ENCODE measurements around the gene ELMOD3. TPM values are rescaled to one million over a fixed set of nuclear protein-coding genes. Genes with fewer than 3 reads are reported as not detected.
"Not testable (repeated sequence)": the region's sequence is repeated elsewhere in the genome, so short reads cannot be mapped to it uniquely, and the experiment has no call there.

The ELMOD3 gene
- total RNA-seq, 1 donor from 2014 or later: 22.3 TPM

- intact Hi-C loops (cut with micrococcal nuclease): loop anchor here (1.0 to 10.0 kb wide), 13 partner anchors 26 to 1114 kb away; partner anchors contain the start of genes ELMOD3, GGCX, IMMT and MRPL35
Measured at GRCh38 chr2:85327822-85328617, 26.5 kb upstream of the ELMOD3 start, which contains the start of gene TGOLN2. Gene TGOLN2 (minus strand): TSS chr2:85327989. CDS start chr2:85327962, 27 bp downstream.

GRCh38 chr2:85329181-85329651 lies 25.4 kb upstream of the ELMOD3 start:
- intact Hi-C loops (cut with micrococcal nuclease): loop anchor here (10.0 kb wide), 1 partner anchor 866 kb away; the partner anchor contains the start of genes IMMT and MRPL35

DNA sequence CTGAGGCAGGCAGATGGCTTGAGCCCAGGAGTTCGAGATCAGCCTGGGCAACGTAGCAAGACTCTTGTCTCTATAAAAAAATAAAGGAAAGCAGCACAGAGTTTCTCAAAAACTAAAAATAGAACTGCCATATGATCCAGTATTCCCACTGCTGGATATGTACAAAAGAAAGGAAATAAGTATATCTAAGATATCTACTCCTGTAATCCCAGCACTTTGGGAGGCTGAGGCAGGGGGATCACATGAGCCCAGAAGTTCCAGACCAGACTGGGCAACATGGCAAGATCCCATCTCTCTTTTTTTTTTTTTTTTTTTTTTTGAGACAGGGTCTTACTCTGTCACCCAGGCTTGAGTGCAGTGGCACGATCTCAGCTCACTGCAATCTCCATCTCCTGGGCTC lies 24.9 kb upstream of the ELMOD3 start:
- intact Hi-C loops (cut with micrococcal nuclease): loop anchor here (10.0 kb wide), 1 partner anchor 865 kb away; the partner anchor contains the start of genes IMMT and MRPL35

GRCh38 chr2:85330839-85331636 lies 23.5 kb upstream of the ELMOD3 start:
- intact Hi-C loops (cut with micrococcal nuclease): no loop called here

DNA sequence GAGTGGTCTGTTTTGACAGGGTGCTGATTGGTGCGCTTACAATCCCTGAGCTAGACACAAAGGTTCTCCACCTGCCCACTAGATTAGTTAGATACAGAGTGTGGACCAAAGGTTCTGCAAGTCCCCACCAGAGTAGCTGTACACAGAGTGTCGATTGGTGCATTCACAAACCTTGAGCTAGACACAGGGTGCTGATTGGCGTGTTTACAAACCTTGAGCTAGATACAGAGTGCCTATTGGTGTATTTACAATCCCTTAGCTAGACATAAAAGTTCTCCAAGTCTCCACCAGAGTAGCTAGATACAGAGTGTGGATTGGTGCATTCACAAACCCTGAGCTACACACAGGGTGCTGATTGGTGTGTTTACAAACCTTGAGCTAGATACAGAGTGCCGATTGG lies 20.7 kb upstream of the ELMOD3 start:
- intact Hi-C loops (cut with micrococcal nuclease): not testable (repeated sequence)

DNA sequence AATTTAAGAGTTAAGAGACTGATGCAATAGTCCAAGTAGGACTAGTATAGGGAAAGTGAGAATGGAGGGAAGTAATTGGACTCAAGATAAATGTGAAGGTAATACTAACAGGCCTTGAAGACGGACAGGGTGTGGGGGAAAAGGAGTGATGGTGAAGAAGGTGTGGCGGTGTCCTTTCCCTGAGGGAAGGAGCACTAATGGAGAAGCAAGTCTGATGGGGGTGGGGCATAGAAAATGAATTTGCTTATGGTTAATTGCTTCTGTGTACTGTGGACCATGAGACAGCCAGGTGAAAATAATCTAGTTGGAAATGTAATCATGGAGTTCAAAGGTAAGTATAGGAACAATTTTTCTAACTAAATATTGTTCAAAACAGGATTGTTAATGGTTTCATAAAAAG lies 19.6 kb upstream of the ELMOD3 start:
- intact Hi-C loops (cut with micrococcal nuclease): no loop called here

DNA sequence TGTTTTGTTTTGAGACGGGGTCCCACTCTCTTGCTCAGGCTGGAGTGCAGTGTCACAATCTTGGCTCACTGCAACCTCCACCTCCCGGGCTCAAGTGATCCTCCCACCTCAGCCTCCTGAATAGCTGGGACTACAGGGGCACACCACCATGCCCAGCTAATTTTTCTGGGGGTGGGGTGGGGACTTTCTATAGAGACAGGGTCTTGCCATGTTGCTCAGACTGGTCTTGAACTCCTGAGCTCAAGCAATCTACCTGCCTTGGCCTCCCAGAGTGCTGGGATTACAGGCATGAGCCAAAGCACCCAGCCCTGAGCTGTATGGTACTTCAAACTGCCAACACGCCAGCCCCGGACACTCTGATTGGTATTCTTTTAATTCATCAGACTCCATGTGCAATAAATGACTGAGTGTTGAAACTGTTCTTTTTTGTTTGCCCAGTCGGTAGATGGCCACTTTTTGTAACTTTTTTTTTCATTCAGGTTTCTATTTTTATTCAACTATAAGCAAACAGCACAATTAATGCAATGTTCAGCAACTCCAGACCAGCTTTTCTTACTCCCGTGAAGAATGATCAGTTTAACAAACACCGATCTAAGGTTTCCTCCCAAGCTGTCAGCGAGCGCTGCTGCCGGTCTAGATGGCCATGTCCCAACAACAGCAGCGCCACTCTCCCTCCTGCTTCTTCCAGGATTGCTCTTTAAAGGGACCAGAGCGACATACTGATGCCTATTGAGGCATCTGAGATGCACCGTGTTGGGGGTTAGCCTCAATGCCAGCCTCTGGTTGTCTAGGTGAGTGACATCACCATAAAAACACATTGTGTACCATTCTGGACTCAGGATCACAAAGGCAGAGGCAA lies 14.3 kb upstream of the ELMOD3 start:
- intact Hi-C loops (cut with micrococcal nuclease): no loop called here

GRCh38 chr2:85341269-85342029 lies 13.1 kb upstream of the ELMOD3 start:
- intact Hi-C loops (cut with micrococcal nuclease): no loop called here

DNA sequence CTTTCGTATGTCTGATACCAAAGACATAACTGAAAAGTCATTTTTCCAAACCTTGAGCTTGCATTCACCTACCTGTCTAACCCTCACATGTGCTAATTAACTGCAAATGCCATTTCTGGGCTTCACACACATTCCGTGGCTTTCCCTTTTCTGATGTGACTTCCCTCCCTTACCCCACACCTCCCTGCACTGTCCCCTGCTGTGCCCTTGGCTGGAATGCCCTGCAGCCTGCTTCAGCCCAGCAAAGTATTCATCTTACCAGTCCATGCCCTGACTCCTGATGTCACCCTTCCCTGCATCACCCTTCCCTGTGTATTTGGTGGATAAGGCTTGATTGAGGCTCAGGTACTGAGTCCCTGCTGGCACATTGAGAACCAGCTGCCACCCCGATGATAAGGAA lies 12.4 kb upstream of the ELMOD3 start:
- intact Hi-C loops (cut with micrococcal nuclease): no loop called here

- intact Hi-C loops (cut with micrococcal nuclease): loop anchor here (1.0 kb wide), 1 partner anchor 26 kb away; no protein-coding TSS in a partner anchor
Measured at GRCh38 chr2:85343207-85343895, 11.2 kb upstream of the ELMOD3 start.

GRCh38 chr2:85344356-85344954 lies 10.1 kb upstream of the ELMOD3 start:
- intact Hi-C loops (cut with micrococcal nuclease): no loop called here

- intact Hi-C loops (cut with micrococcal nuclease): no loop called here
Measured at GRCh38 chr2:85347599-85347998, 7.0 kb upstream of the ELMOD3 start.

DNA sequence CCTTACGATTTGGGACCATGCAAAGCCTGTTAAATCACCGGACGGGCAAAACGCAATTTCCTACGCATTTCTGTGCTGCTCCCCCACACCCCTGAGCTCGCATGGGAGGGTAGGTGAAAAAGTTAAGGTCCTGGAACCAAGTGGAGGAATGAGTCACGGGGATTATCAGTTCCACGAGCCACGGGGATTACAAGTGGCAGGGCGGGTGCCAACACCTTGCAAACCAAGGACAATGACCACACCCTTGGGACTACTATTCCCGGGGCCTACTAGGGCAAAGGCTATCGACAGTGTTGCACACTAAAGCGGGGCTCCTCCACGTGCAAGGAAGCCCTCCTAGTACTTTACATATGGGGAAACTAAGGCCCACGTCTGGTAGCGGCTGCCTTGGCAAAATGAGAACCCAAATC lies 688 bp upstream of the ELMOD3 start:
- intact Hi-C loops (cut with micrococcal nuclease): loop anchor here (1.0 to 5.0 kb wide), 14 partner anchors 26 to 1208 kb away; partner anchors contain the start of genes C2orf68, CHMP3, GGCX and IMMT

DNA sequence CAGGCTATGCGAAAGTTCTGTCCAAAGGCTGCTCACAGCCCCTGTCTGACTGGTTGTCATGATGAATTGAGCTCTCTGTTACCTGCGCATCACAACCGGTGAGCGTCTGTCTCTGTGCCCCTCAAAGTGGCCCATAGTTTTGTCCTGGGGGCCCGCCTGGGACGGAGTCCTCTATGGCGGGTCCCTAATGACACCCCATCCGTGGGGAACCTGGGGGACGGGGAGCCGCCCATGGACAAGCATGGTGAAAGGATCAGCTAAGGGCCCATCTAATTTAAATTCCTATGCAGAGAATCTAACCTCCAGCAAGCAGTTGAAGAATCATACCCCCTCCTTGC lies 473 bp downstream of the ELMOD3 start:
- intact Hi-C loops (cut with micrococcal nuclease): loop anchor here (2.0 kb wide), 2 partner anchors 54 to 840 kb away; partner anchors contain the start of gene IMMT

GRCh38 chr2:85355521-85355920 lies 952 bp downstream of the ELMOD3 start:
- intact Hi-C loops (cut with micrococcal nuclease): loop anchor here (2.0 kb wide), 2 partner anchors 53 to 839 kb away; partner anchors contain the start of gene IMMT

DNA sequence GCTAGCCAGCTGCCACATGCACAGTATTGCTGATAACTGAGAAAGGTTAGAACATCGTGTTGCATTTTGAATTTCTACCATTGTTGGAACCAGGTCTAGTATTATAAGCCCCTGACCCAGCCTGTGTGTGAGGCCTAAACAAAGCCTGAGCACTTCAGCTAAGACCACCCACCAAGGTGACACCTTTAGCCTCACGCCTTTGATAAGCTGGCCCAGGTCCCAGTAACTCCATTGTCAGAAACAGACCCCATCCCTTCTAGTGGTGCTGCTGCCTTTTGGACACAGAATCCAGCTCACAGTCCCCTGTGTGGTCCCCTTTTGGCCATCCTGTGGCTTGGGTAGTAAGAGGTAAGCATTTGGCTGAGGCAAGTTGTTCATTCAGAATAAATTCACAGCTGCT lies 1.6 kb downstream of the ELMOD3 start:
- intact Hi-C loops (cut with micrococcal nuclease): no loop called here

- intact Hi-C loops (cut with micrococcal nuclease): no loop called here
Measured at GRCh38 chr2:85357736-85358135, 3.2 kb downstream of the ELMOD3 start.

- intact Hi-C loops (cut with micrococcal nuclease): not testable (repeated sequence)
Measured at GRCh38 chr2:85362653-85363387, 8.3 kb downstream of the ELMOD3 start.

Measured in T-helper 1 cell treated with Interleukin-12 subunit alpha and Interleukin-12 subunit beta and Interleukin-4 antibody, amounts not matched to agents 30 ng/mL and 1 ng/mL, for 36 hours (primary cell).